GM18858 (cell line): ENCODE measurements around the gene PRKCD.

Experiments
- ATAC-seq: cut with Tn5 transposase; IDR thresholded peaks from one replicate; pipeline ENCODE4 v1.9.1; 2021; ENCODE audit not compliant: unreplicated experiment

The PRKCD gene

GRCh38 chr3:53188720-53189119, 27.7 kb downstream of the PRKCD start:
- ATAC-seq, result no peak

GRCh38 chr3:53189276-53189675, 28.3 kb downstream of the PRKCD start:
- no peak for ATAC-seq

- ATAC-seq, result peak; percentile 49
These were observed 29.6 kb downstream of the PRKCD start for GRCh38 chr3:53190659-53191058.

- no peak for ATAC-seq
These were observed 30.9 kb downstream of the PRKCD start for GRCh38 chr3:53191836-53192480.

DNA sequence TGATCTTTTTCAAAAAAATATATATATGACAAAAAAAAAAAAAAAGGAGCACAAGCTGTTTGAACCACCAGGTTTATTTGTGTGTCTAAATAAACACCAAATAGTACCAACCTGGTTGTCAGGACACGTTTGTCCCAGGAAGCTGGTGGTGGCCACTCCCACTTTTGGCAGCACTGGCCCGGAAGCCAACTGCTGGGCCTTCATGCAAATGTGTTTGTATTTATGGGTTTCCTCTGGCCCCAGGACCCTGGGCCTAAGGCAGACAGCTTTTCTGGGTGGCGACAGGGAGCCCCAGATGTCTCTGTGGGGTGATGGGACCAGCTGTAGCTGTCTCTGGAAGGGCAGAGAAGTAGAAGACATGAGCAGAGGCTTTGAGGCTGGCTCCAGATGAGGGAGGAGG, 31.6 kb downstream of the PRKCD start:
- ATAC-seq, result no peak

DNA sequence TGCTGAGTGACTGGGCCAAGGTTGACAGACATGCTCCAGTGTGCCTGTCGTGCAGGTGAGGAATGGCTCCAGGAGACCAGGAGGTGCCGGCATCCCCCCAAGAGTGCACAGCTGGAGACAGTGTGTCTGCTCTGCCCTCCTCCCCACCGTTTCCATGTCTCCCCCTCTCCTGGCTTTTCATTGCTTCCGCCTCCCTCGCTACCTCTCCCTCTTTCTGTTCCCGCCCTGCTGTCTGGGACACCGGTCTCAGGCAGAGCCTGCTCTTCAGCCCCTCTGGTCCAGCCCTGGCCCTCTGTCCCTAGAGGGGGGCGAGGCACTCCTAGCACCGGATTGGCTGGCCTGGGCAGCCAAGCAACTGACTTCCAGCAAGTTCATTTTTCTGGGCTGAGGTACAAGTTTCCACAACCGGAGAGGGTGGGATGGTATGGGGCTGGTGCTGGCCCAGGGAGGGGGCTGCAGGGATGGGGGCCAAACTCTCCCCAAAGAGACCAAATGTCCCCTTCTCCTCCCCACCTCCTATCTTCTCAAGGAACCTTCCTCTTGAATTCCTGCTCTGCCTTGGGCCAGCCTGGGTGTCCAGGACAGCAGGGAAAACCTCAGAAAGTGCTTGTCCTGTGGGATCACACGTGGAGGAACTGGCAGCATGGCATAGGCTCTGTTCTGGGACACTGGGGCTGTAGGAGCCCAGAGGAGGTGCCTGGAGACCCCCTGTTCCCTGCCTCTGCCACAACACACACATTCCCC, 32.6 kb downstream of the PRKCD start:
- no peak for ATAC-seq

- ATAC-seq, result no peak
These were observed 33.4 kb downstream of the PRKCD start for GRCh38 chr3:53194210-53195065.

DNA sequence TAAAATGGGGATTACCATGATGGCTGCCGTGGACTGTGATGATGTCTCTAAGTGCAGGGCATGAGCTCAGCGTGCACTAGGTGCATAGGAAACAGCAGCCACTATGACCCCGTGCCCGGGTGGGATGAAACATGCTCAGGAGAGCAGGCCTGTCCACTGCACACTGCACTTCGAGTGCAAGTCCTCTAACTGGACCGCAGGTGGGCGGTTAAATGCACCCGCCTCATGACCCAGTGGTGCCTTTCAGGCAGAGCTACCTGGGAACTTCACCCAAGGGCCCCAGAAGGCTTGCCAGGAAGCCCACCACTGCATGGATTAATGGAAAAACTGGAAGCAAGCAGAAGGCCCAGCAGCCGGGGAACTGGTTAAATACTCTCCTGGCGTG, 34.0 kb downstream of the PRKCD start:
- no peak for ATAC-seq

- ATAC-seq, result no peak
These were observed 34.9 kb downstream of the PRKCD start for GRCh38 chr3:53195602-53196574.

DNA sequence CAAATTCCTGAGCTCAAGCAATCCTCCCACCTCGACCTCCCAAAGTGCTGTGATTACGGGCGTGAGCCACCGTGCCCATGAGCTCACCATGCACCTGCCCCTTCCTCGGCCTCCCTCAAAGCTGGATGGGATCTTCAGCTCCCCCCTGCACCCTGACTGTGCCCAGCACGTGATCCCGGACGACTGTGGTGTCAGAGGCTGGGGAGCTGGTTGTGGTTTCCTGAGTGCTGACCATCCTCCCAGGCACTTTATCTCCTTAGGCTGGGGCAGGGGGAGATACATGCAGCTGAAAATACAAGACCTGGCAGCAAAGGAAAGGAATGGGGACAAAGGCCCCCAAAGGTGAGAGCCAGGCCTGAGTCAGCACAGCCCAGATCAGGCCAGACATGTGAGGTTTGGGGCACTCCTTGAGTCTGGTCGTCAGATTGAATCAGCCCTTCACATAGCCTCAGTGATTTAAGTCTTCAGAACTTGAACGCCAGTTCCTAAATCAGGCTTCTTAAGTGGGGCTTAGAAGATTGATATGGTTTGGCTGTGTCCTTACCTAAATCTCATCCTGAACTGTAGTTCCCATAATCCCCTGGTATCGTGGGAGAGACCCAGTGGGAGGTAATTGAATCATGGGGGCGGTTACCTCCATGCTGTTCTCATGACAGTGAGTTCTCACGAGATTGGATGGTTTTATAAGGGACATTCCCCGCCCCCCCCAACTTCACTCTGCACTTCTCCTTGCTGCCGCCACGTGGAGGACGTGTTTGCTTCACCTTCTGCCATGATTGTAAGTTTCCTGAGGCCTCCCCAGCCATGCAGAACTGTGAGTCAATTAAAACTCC, 35.8 kb downstream of the PRKCD start:
- ATAC-seq, result no peak

- no peak for ATAC-seq
These were observed 37.4 kb downstream of the PRKCD start for GRCh38 chr3:53198256-53198977.

GRCh38 chr3:53198996-53199395, 38.0 kb downstream of the PRKCD start:
- no peak for ATAC-seq

DNA sequence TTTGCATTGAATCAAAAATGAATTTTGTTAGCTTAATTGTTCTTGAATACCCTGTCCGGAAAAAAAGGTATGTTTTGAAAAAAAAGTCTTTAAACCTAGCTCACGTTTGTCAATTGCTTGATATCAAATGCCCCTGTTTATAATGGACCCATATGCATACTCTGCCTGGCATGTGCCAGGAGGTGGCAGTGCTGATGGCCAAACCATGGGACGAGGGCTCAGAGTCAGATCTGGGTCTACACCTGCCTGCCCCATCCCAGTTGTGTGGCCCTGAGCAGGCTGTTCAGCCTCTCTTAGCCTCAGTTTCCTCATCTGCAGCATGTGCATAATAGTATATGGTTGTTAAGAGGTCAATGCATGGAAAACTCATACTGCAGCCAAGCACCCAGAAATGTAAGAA, 38.8 kb downstream of the PRKCD start:
- ATAC-seq, result no peak

GRCh38 chr3:53200501-53201498, 39.8 kb downstream of the PRKCD start:
- no peak for ATAC-seq

GRCh38 chr3:53202331-53203015, 41.5 kb downstream of the PRKCD start:
- ATAC-seq, result no peak

- ATAC-seq, result no peak
These were observed 51.0 kb downstream of the PRKCD start for GRCh38 chr3:53211706-53212702.
